Panc1 (cell line): ENCODE measurements around the gene CAMK1G.

Source experiments
- CTCF ChIP-seq: fragments of 450-650 bp; IDR thresholded peaks from 2 replicates; pipeline ENCODE4 v1.5.1; 2017; ENCODE audit warnings: mild to moderate bottlenecking
- POLR2AphosphoS5 ChIP-seq: IDR thresholded peaks from 2 replicates; pipeline ENCODE4 v1.6.1; 2012; ENCODE audit warnings: mild to moderate bottlenecking, low read depth, low read length, moderate library complexity
- REST ChIP-seq, 2 experiments: IDR thresholded peaks; 2 replicates each; pipeline ENCODE4 v1.6.1; 2011 to 2012; ENCODE audit warnings: low read depth in 2 of 2, control low read depth in 1 of 2, low read length in 1 of 2, mild to moderate bottlenecking in 1 of 2, moderate library complexity in 1 of 2; ENCODE audit not compliant: insufficient read depth in 1 of 2
- TCF7L2 ChIP-seq: IDR thresholded peaks from 2 replicates; pipeline ENCODE4 v1.6.1; 2011; ENCODE audit warnings: mild to moderate bottlenecking, low read depth, low read length, inconsistent platforms

- TF ChIP-seq CTCF (peak; percentile 5; the same call in 1 of the 2 replicates), POLR2AphosphoS5 (no peak), TCF7L2 (no peak), REST (IDR thresholded peaks at IDR 0.05; ENCODE audit: insufficient read depth in 1 of 2, low read depth in 2 of 2, low read length in 1 of 2) (no peak)
Measured at GRCh38 chr1:209549443-209550205, 33.9 kb upstream of the CAMK1G start.
